GM19240 (cell line): ENCODE measurements around the gene DEDD2.
"Not testable (repeated sequence)": the region's sequence is repeated elsewhere in the genome, so short reads cannot be mapped to it uniquely, and the experiment has no call there.

Source experiments
- DNase-seq: peaks from one replicate; pipeline ENCODE4 v3.0.0; 2011; ENCODE audit warnings: low spot score; ENCODE audit not compliant: insufficient read length

Gene DEDD2

GRCh38 chr19:42217520-42218437 lies at the start of gene DEDD2:
Gene DEDD2 (minus strand): TSS chr19:42217677. CDS start chr19:42217007, 670 bp downstream.
- DNase-seq: peak; percentile 96

GRCh38 chr19:42266928-42267603 lies 49.6 kb upstream of the DEDD2 start:
- not testable (repeated sequence) for DNase-seq

- not testable (repeated sequence) for DNase-seq
Observed at GRCh38 chr19:42266105-42266504, 48.6 kb upstream of the DEDD2 start.

GRCh38 chr19:42261763-42262162 lies 44.3 kb upstream of the DEDD2 start:
- no peak for DNase-seq

GRCh38 chr19:42257842-42258241 lies 40.4 kb upstream of the DEDD2 start:
- DNase-seq: not testable (repeated sequence)

- no peak for DNase-seq
Observed at GRCh38 chr19:42255766-42256745, 38.6 kb upstream of the DEDD2 start.

- peak; percentile 87 for DNase-seq
Observed at GRCh38 chr19:42254850-42255765, 37.6 kb upstream of the DEDD2 start, which contains the start of gene ERF. Gene ERF (minus strand): TSS chr19:42255128. CDS start chr19:42254999, 129 bp downstream.

GRCh38 chr19:42254089-42254849 lies 36.8 kb upstream of the DEDD2 start:
- DNase-seq: no peak

- peak; percentile 69 for DNase-seq
Observed at GRCh38 chr19:42253245-42254088, 36.0 kb upstream of the DEDD2 start.

GRCh38 chr19:42252365-42253244 lies 35.1 kb upstream of the DEDD2 start:
- no peak for DNase-seq

- DNase-seq: no peak
Observed at GRCh38 chr19:42251572-42252358, 34.3 kb upstream of the DEDD2 start.

GRCh38 chr19:42250666-42251531 lies 33.4 kb upstream of the DEDD2 start:
- no peak for DNase-seq

- no peak for DNase-seq
Observed at GRCh38 chr19:42250183-42250665, 32.7 kb upstream of the DEDD2 start.

- no peak for DNase-seq
Observed at GRCh38 chr19:42249769-42250168, 32.3 kb upstream of the DEDD2 start.

- no peak for DNase-seq
Observed at GRCh38 chr19:42249149-42249750, 31.8 kb upstream of the DEDD2 start.
